Smooth muscle cell (in vitro differentiated cells): ENCODE results near the gene ARHGAP18. TPM values are rescaled to one million over a fixed set of nuclear protein-coding genes. Genes with fewer than 3 reads are reported as not detected.

Experiments used
- DNase-seq: peaks from one replicate; lab custom pipeline; 2025; ENCODE audit not compliant: unreplicated experiment; lab: John Stamatoyannopoulos, UW
- H2AFZ ChIP-seq: fragments of 200-600 bp; sonication (generic); 2 replicates; pipeline ENCODE4 v1.6.0; 2016; ENCODE audit warnings: antibody characterized with exemption, low read depth, mild to moderate bottlenecking
- H3F3A ChIP-seq: fragments of 200-600 bp; sonication (generic); 2 replicates; pipeline ENCODE4 v1.6.0; 2017; ENCODE audit warnings: antibody characterized with exemption, low read depth
- H3K27ac ChIP-seq: fragments of 200-600 bp; sonication (generic); 2 replicates; pipeline ENCODE4 v1.5.1; 2016; ENCODE audit warnings: low read depth, mild to moderate bottlenecking
- H3K27me3 ChIP-seq: fragments of 200-600 bp; sonication (generic); 2 replicates; pipeline ENCODE4 v1.6.1; 2016; ENCODE audit warnings: low read depth, mild to moderate bottlenecking
- H3K36me3 ChIP-seq: fragments of 200-600 bp; sonication (generic); 2 replicates; pipeline ENCODE4 v1.5.1; 2016; ENCODE audit warnings: low read depth
- H3K4me1 ChIP-seq: fragments of 200-600 bp; sonication (generic); 2 replicates; pipeline ENCODE4 v1.5.1; 2016; ENCODE audit warnings: low read depth
- H3K4me2 ChIP-seq: fragments of 200-600 bp; sonication (generic); 2 replicates; pipeline ENCODE4 v1.6.0; 2016; ENCODE audit warnings: mild to moderate bottlenecking
- H3K4me3 ChIP-seq: fragments of 200-600 bp; sonication (generic); 2 replicates; pipeline ENCODE4 v1.5.1; 2016; ENCODE audit warnings: mild to moderate bottlenecking
- H3K79me2 ChIP-seq: fragments of 200-600 bp; sonication (generic); 2 replicates; pipeline ENCODE4 v1.6.0; 2016; ENCODE audit warnings: low read depth, mild to moderate bottlenecking
- H3K9ac ChIP-seq: fragments of 200-600 bp; sonication (generic); 2 replicates; pipeline ENCODE4 v1.6.0; 2016; ENCODE audit warnings: low read depth
- H3K9me3 ChIP-seq: fragments of 200-600 bp; sonication (generic); replicated peaks from 2 replicates; pipeline ENCODE4 v1.5.1; 2016; ENCODE audit warnings: low read depth
- H4K20me1 ChIP-seq: fragments of 200-600 bp; sonication (generic); 2 replicates; pipeline ENCODE4 v1.6.0; 2016; ENCODE audit warnings: low read depth
- CTCF ChIP-seq: fragments of 200-600 bp; sonication (generic); IDR thresholded peaks from 2 replicates; pipeline ENCODE4 v1.5.1; 2017; ENCODE audit warnings: borderline replicate concordance, mild to moderate bottlenecking, antibody characterized with exemption; ENCODE audit not compliant: insufficient read depth, poor library complexity, severe bottlenecking
- WGBS: methylation state at CpG from one replicate; pipeline ENCODE4 v1.1.7; 2016; ENCODE audit warnings: low lambda C conversion rate; 5-methylcytosine and 5-hydroxymethylcytosine counted together
- polyA plus RNA-seq: library from polyadenylated mRNA; unstranded; fragments of >200 nt; fragmentation: Nextera tagmentation; extraction: Ambion mirVana; gene quantifications from 2 replicates; pipeline ENCODE4 v1.2.1, GENCODE V29; 2016
- total RNA-seq: library from RNA; depleted of rRNA; stranded (reverse); fragments of >200 nt; gene quantifications from 2 replicates; pipeline ENCODE4 v1.2.3, GENCODE V29; 2014

Gene ARHGAP18
- total and polyA plus RNA-seq, 2 experiments from 2014 or later, result 3.2 to 9.6 TPM

- Histone ChIP-seq H3K36me3 (no peaks in the 10 kb centered on the region), H3K4me2 (no peak overlapping the region), H3K27me3 (no peaks in the 10 kb centered on the region), H3K27ac (no peak overlapping the region), H3K4me1 (no peaks in the 10 kb centered on the region), H3F3A (no peaks in the 10 kb centered on the region), H3K9me3 (no peaks in the 10 kb centered on the region), H4K20me1 (no peaks in the 10 kb centered on the region), H2AFZ (no peak overlapping the region), H3K4me3 (no peak overlapping the region), H3K9ac (no peak overlapping the region), H3K79me2 (no peaks in the 10 kb centered on the region)
- no peak for TF ChIP-seq CTCF
- 100% methylated on average over 2 of the region's 2 CpGs for WGBS
- DNase-seq, result no peak
Measured at GRCh38 chr6:129586815-129587214, 123.2 kb downstream of the ARHGAP18 start.

GRCh38 chr6:129583866-129584265, 126.1 kb downstream of the ARHGAP18 start:
- H3K9ac ChIP-seq, result no peak overlapping the region
- no peak for TF ChIP-seq CTCF
- H3K27me3 ChIP-seq, result no peaks in the 10 kb centered on the region
- no peak overlapping the region for H3K27ac ChIP-seq
- no peak overlapping the region for H3K4me2 ChIP-seq
- no peaks in the 10 kb centered on the region for H3K9me3 ChIP-seq
- DNase-seq, result no peak
- no peak overlapping the region for H3K4me3 ChIP-seq
- no peaks in the 10 kb centered on the region for H3K36me3 ChIP-seq
- H2AFZ ChIP-seq, result no peak overlapping the region
- H3F3A ChIP-seq, result no peaks in the 10 kb centered on the region
- no peaks in the 10 kb centered on the region for H4K20me1 ChIP-seq
- WGBS, result 91% methylated on average over 7 of the region's 7 CpGs
- H3K4me1 ChIP-seq, result no peaks in the 10 kb centered on the region
- no peaks in the 10 kb centered on the region for H3K79me2 ChIP-seq

GRCh38 chr6:129578315-129578714, 131.7 kb downstream of the ARHGAP18 start:
- no peak for TF ChIP-seq CTCF
- Histone ChIP-seq H3K36me3 (no peaks in the 10 kb centered on the region), H3K79me2 (no peaks in the 10 kb centered on the region), H3K4me2 (no peak overlapping the region), H3K9ac (no peak overlapping the region), H2AFZ (no peak overlapping the region), H3K4me3 (no peak overlapping the region), H3K27me3 (no peaks in the 10 kb centered on the region), H3F3A (no peaks in the 10 kb centered on the region), H3K4me1 (no peaks in the 10 kb centered on the region), H4K20me1 (no peaks in the 10 kb centered on the region), H3K27ac (no peak overlapping the region), H3K9me3 (no peaks in the 10 kb centered on the region)
- DNase-seq, result no peak
- 54% methylated on average over 1 of the region's 1 CpG for WGBS

- TF ChIP-seq CTCF, result no peak
- H3K27me3 ChIP-seq, result no peaks in the 10 kb centered on the region
- no peaks in the 10 kb centered on the region for H3K9me3 ChIP-seq
- no peak overlapping the region for H3K9ac ChIP-seq
- H3K79me2 ChIP-seq, result no peaks in the 10 kb centered on the region
- no peaks in the 10 kb centered on the region for H3F3A ChIP-seq
- no peaks in the 10 kb centered on the region for H3K4me1 ChIP-seq
- H4K20me1 ChIP-seq, result no peaks in the 10 kb centered on the region
- no peak overlapping the region for H3K27ac ChIP-seq
- no peak overlapping the region for H3K4me3 ChIP-seq
- H3K36me3 ChIP-seq, result no peaks in the 10 kb centered on the region
- 93% methylated on average over 3 of the region's 3 CpGs for WGBS
- no peak overlapping the region for H3K4me2 ChIP-seq
- no peak overlapping the region for H2AFZ ChIP-seq
- DNase-seq, result no peak
Measured at GRCh38 chr6:129577691-129578090, 132.3 kb downstream of the ARHGAP18 start.
